Trophoblast cell (in vitro differentiated cells and primary cell): ENCODE data around the gene FAM120A.
A peak's percentile ranks its signal among the peaks of the same experiment; 100 is the strongest.

ENCODE experiments used
- DNase-seq, 2 donors: peaks; one replicate each; pipeline ENCODE4 v3.0.0-alpha.2; 2016
- H2AFZ ChIP-seq: 2 replicates; pipeline ENCODE4 v1.6.1; 2013; ENCODE audit warnings: low read length, moderate library complexity, mild to moderate bottlenecking; ENCODE audit not compliant: insufficient read depth, poor library complexity
- H2AK5ac ChIP-seq: 2 replicates; pipeline ENCODE4 v1.6.1; 2013; ENCODE audit warnings: mild to moderate bottlenecking, low read length
- H2BK120ac ChIP-seq: 2 replicates; pipeline ENCODE4 v1.6.1; 2013; ENCODE audit warnings: low read length, mild to moderate bottlenecking, moderate library complexity; ENCODE audit not compliant: insufficient read depth, poor library complexity
- H2BK12ac ChIP-seq: 2 replicates; pipeline ENCODE4 v1.6.1; 2013; ENCODE audit warnings: mild to moderate bottlenecking, low read length, moderate library complexity
- H2BK5ac ChIP-seq: 2 replicates; pipeline ENCODE4 v1.6.1; 2013; ENCODE audit warnings: low read length, low read depth, moderate library complexity, mild to moderate bottlenecking; ENCODE audit not compliant: poor library complexity
- H3K14ac ChIP-seq: 2 replicates; pipeline ENCODE4 v1.6.1; 2013; ENCODE audit warnings: mild to moderate bottlenecking, low read length
- H3K18ac ChIP-seq: 2 replicates; pipeline ENCODE4 v1.6.1; 2013; ENCODE audit warnings: mild to moderate bottlenecking, low read length
- H3K23ac ChIP-seq: 2 replicates; pipeline ENCODE4 v1.6.1; 2013; ENCODE audit warnings: low read length
- H3K27ac ChIP-seq: 2 replicates; pipeline ENCODE4 v1.5.1; 2013; ENCODE audit warnings: low read depth, mild to moderate bottlenecking, inconsistent platforms, low read length, moderate library complexity
- H3K27me3 ChIP-seq: 2 replicates; pipeline ENCODE4 v1.6.1; 2013; ENCODE audit warnings: inconsistent platforms, mild to moderate bottlenecking, low read length, moderate library complexity; ENCODE audit not compliant: insufficient read depth
- H3K36me3 ChIP-seq, 2 experiments: 1 replicate in 1 of 2; 2 replicates in 1 of 2; pipeline ENCODE4 v1.6.1; 2013; ENCODE audit warnings: low read length in 2 of 2, mild to moderate bottlenecking in 2 of 2, moderate library complexity in 1 of 2; ENCODE audit not compliant: insufficient read depth in 2 of 2, control insufficient read depth in 1 of 2
- H3K4ac ChIP-seq: 2 replicates; pipeline ENCODE4 v1.6.1; 2013; ENCODE audit warnings: low read depth, mild to moderate bottlenecking, low read length, moderate library complexity
- H3K4me1 ChIP-seq, 2 experiments: 1 replicate in 1 of 2; 2 replicates in 1 of 2; pipeline ENCODE4 v1.6.1; 2013; ENCODE audit warnings: low read length in 2 of 2, mild to moderate bottlenecking in 2 of 2, moderate library complexity in 1 of 2; ENCODE audit not compliant: insufficient read depth in 2 of 2, control insufficient read depth in 1 of 2
- H3K4me2 ChIP-seq: 2 replicates; pipeline ENCODE4 v1.6.1; 2013; ENCODE audit warnings: inconsistent platforms, mild to moderate bottlenecking, low read length, moderate library complexity
- H3K4me3 ChIP-seq: 2 replicates; pipeline ENCODE4 v1.5.1; 2013; ENCODE audit warnings: mild to moderate bottlenecking, low read depth, low read length, inconsistent platforms
- H3K79me1 ChIP-seq: one replicate; pipeline ENCODE4 v1.6.1; 2013; ENCODE audit warnings: low read length
- H3K79me2 ChIP-seq: 2 replicates; pipeline ENCODE4 v1.6.1; 2013; ENCODE audit warnings: low read length, mild to moderate bottlenecking; ENCODE audit not compliant: control insufficient read depth, insufficient read depth, poor library complexity
- H3K9ac ChIP-seq: 2 replicates; pipeline ENCODE4 v1.6.1; 2013; ENCODE audit warnings: mild to moderate bottlenecking, low read length
- H3K9me3 ChIP-seq: 2 replicates; pipeline ENCODE4 v1.6.1; 2013; ENCODE audit warnings: low read depth, mild to moderate bottlenecking, control low read depth, inconsistent platforms, low read length; ENCODE audit not compliant: insufficient read depth
- H4K12ac ChIP-seq: 2 replicates; pipeline ENCODE4 v1.6.1; 2013; ENCODE audit warnings: low read depth, mild to moderate bottlenecking, low read length, moderate library complexity
- H4K8ac ChIP-seq: 2 replicates; pipeline ENCODE4 v1.6.1; 2013; ENCODE audit warnings: low read depth, mild to moderate bottlenecking, low read length, moderate library complexity
- H4K91ac ChIP-seq: one replicate; pipeline ENCODE4 v1.6.1; 2013; ENCODE audit warnings: low read depth, mild to moderate bottlenecking, low read length, moderate library complexity
- WGBS: extraction: QIAGEN DNeasy Blood & Tissue Kit; methylation state at CpG from one replicate; pipeline ENCODE4 v1.1.7; 2013; ENCODE audit warnings: missing lambda C conversion rate; ENCODE audit not compliant: insufficient read length, insufficient coverage; ENCODE audit errors: extremely low coverage; 5-methylcytosine and 5-hydroxymethylcytosine counted together

Gene FAM120A

GRCh38 chr9:93520523-93520922, 69.0 kb downstream of the FAM120A start:
- no peak overlapping the region for H4K12ac ChIP-seq
- no peak overlapping the region for H2AFZ ChIP-seq
- H3K4me3 ChIP-seq: no peak overlapping the region
- H3K9me3 ChIP-seq: no peaks in the 10 kb centered on the region
- H3K23ac ChIP-seq: no peak overlapping the region
- no peaks in the 10 kb centered on the region for H3K79me2 ChIP-seq
- H3K4me1 ChIP-seq: no peaks in the 10 kb centered on the region
- no peak for DNase-seq
- no peaks in the 10 kb centered on the region for H3K27me3 ChIP-seq
- H4K8ac ChIP-seq: no peak overlapping the region
- no peak overlapping the region for H2BK120ac ChIP-seq
- H2BK12ac ChIP-seq: no peak overlapping the region
- no peak overlapping the region for H3K9ac ChIP-seq
- H4K91ac ChIP-seq: no peak overlapping the region
- H3K27ac ChIP-seq: no peak overlapping the region
- H3K14ac ChIP-seq: no peak overlapping the region
- H2AK5ac ChIP-seq: no peak overlapping the region
- WGBS: no CpG with 5 or more reads among the region's 6 CpGs
- H3K36me3 ChIP-seq: peaks cover 21 to 33% of the 10 kb centered on the region in 2 experiments
- no peak overlapping the region for H3K18ac ChIP-seq
- no peak overlapping the region for H3K4ac ChIP-seq
- H3K79me1 ChIP-seq: no peaks in the 10 kb centered on the region
- H3K4me2 ChIP-seq: no peak overlapping the region
- H2BK5ac ChIP-seq: no peak overlapping the region

GRCh38 chr9:93522736-93523135, 71.3 kb downstream of the FAM120A start:
- Histone ChIP-seq H3K4me2 (no peak overlapping the region), H3K9me3 (no peaks in the 10 kb centered on the region), H3K27me3 (no peaks in the 10 kb centered on the region), H4K12ac (no peak overlapping the region), H4K8ac (no peak overlapping the region), H2BK120ac (no peak overlapping the region), H3K14ac (no peak overlapping the region), H2AFZ (no peak overlapping the region), H2BK12ac (no peak overlapping the region), H3K79me2 (no peaks in the 10 kb centered on the region), H2AK5ac (no peak overlapping the region), H3K23ac (no peak overlapping the region), H3K4me1 (no peaks in the 10 kb centered on the region), H4K91ac (no peak overlapping the region), H3K27ac (no peak overlapping the region), H3K36me3 (peaks cover 25 to 32% of the 10 kb centered on the region in 2 experiments), H3K18ac (no peak overlapping the region), H3K4ac (no peak overlapping the region), H2BK5ac (no peak overlapping the region), H3K79me1 (no peaks in the 10 kb centered on the region), H3K9ac (no peak overlapping the region), H3K4me3 (no peak overlapping the region)
- peak in 1 of 2 donors; percentile 19 for DNase-seq
- whole genome bisulfite sequencing: no CpG with 5 or more reads among the region's 3 CpGs

- Histone ChIP-seq H3K79me1 (no peaks in the 10 kb centered on the region), H3K18ac (no peak overlapping the region), H3K4ac (no peak overlapping the region), H3K4me1 (no peaks in the 10 kb centered on the region), H3K4me3 (no peak overlapping the region), H4K12ac (no peak overlapping the region), H3K9ac (no peak overlapping the region), H3K27me3 (no peaks in the 10 kb centered on the region), H2BK12ac (no peak overlapping the region), H3K14ac (no peak overlapping the region), H3K27ac (no peak overlapping the region), H2BK5ac (no peak overlapping the region), H3K23ac (no peak overlapping the region), H2BK120ac (no peak overlapping the region), H3K79me2 (no peaks in the 10 kb centered on the region), H3K36me3 (peaks cover 23 to 30% of the 10 kb centered on the region in 2 experiments), H3K9me3 (no peaks in the 10 kb centered on the region), H2AK5ac (no peak overlapping the region), H4K91ac (no peak overlapping the region), H4K8ac (no peak overlapping the region), H3K4me2 (no peak overlapping the region), H2AFZ (no peak overlapping the region)
- WGBS: no CpG with 5 or more reads among the region's 7 CpGs
- no peak for DNase-seq
Observed at GRCh38 chr9:93523518-93524144, 72.1 kb downstream of the FAM120A start.

- Histone ChIP-seq H2AFZ (no peak overlapping the region), H3K79me2 (no peaks in the 10 kb centered on the region)
- no CpG with 5 or more reads among the region's 5 CpGs for WGBS
Observed at GRCh38 chr9:93525476-93525875, 74.0 kb downstream of the FAM120A start.

More at GRCh38 chr9:93525476-93525875, 74.0 kb downstream of the FAM120A start:
- no peak overlapping the region for H4K8ac ChIP-seq
- H3K36me3 ChIP-seq: peaks cover 25 to 32% of the 10 kb centered on the region in 2 experiments
- no peaks in the 10 kb centered on the region for H3K79me1 ChIP-seq
- H3K18ac ChIP-seq: no peak overlapping the region
- H2BK12ac ChIP-seq: no peak overlapping the region
- H3K4ac ChIP-seq: no peak overlapping the region
- DNase-seq: no peak
- no peak overlapping the region for H3K9ac ChIP-seq
- no peaks in the 10 kb centered on the region for H3K27me3 ChIP-seq
- H2AK5ac ChIP-seq: no peak overlapping the region
- no peak overlapping the region for H3K23ac ChIP-seq
- H3K4me2 ChIP-seq: no peak overlapping the region
- H4K91ac ChIP-seq: no peak overlapping the region
- no peaks in the 10 kb centered on the region for H3K4me1 ChIP-seq
- H2BK5ac ChIP-seq: no peak overlapping the region
- no peak overlapping the region for H3K4me3 ChIP-seq
- H2BK120ac ChIP-seq: no peak overlapping the region
- H3K27ac ChIP-seq: no peak overlapping the region
- H4K12ac ChIP-seq: no peak overlapping the region
- no peak overlapping the region for H3K14ac ChIP-seq
- no peaks in the 10 kb centered on the region for H3K9me3 ChIP-seq
